ENCODE measurements around the gene CTAGE8. TPM values are rescaled to one million over a fixed set of nuclear protein-coding genes. Genes with fewer than 3 reads are reported as not detected.
A peak's percentile ranks its signal among the peaks of the same experiment; 100 is the strongest.
"Not testable (repeated sequence)": the region's sequence is repeated elsewhere in the genome, so short reads cannot be mapped to it uniquely, and the experiment has no call there.

The CTAGE8 gene, protein sequence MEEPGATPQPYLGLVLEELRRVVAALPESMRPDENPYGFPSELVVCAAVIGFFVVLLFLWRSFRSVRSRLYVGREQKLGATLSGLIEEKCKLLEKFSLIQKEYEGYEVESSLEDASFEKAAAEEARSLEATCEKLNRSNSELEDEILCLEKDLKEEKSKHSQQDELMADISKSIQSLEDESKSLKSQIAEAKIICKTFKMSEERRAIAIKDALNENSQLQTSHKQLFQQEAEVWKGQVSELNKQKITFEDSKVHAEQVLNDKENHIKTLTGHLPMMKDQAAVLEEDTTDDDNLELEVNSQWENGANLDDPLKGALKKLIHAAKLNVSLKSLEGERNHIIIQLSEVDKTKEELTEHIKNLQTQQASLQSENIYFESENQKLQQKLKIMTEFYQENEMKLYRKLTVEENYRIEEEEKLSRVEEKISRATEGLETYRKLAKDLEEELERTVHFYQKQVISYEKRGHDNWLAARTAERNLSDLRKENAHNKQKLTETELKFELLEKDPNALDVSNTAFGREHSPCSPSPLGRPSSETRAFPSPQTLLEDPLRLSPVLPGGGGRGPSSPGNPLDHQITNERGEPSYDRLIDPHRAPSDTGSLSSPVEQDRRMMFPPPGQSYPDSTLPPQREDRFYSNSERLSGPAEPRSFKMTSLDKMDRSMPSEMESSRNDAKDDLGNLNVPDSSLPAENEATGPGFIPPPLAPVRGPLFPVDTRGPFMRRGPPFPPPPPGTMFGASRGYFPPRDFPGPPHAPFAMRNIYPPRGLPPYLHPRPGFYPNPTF
- polyA plus RNA-seq, result not detected

DNA sequence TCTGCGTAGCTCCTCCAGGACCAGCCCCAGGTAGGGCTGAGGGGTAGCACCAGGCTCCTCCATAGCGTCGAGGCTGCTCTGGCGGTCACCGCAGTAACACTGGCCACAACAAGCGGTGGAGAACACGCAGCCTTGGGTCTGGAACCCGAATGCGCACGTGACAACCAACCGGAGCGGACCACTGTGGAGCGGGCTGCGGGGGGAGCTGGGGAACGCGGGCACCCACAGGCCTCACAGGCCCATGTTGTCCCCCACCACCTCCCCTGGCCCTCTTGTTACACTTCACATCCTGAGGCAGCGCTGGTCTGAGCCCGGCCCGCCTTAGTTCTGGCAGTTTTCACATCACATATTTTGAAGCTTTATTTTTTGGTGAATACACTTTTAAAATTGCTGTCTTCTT, at the start of gene CTAGE8:
CTAGE8 (minus strand) TSS at position 101 of the 400 bp plus-strand sequence; CDS start at position 63, 38 bp downstream.
- DNase-seq; H3K4me1 Mint-ChIP-seq; H3K27me3 Mint-ChIP-seq (ENCODE audit: low read depth in 3 of 3); H3K9me3 Mint-ChIP-seq; H3K4me3 Mint-ChIP-seq; H3K36me3 Mint-ChIP-seq; H3K27ac Mint-ChIP-seq: not testable (repeated sequence)

DNA sequence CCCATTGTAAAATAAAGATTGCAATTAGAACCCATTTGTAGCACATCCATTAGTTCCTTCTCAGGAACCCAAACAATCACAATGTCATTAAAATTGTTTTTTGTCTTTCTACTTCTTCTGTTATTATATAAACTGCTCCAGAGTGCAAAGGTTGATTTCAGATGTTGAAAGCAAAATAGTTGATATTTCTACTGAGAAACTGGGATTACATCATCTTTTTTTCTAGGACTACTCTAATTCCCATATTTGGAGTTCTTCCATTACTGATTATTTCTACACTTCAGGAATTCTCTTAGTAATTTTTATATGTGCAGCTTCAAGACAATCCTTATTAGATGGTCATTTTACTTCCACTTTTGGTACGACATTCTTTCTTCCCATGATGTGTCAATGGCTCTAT, 48.4 kb upstream of the CTAGE8 start:
- H3K27ac Mint-ChIP-seq; H3K9me3 Mint-ChIP-seq; H3K4me1 Mint-ChIP-seq; H3K27me3 Mint-ChIP-seq (ENCODE audit: low read depth in 3 of 3); H3K36me3 Mint-ChIP-seq; DNase-seq; H3K4me3 Mint-ChIP-seq: not testable (repeated sequence)

DNA sequence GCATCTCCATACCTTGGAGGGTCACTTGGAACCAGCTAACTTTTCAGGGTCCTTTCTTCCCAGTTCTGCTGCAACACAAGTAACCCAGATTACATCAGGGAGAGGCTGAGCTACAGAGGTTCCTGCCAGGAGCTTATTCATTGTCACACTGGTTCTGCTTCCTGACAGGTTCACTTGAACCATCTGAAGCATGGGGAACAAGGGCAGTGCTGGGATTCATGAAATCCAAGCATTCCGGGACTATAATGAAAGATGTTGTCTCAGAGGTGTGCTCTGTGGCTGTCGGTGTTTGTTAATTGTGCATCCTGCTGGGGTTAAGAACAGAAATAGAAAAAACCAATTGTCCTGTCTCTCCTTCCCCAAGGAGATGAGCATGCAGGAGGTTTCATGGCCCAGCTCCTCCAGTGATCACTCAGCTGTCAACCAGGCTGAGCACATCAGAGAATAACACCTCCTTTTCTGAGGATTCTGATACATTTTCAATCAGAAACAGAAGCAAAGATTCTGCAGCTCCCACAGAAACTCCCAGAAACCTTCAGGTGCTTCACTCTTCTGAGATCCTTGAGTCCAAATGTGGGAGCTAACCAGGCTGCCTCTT, 42.9 kb upstream of the CTAGE8 start, which contains the start of gene OR2A1:
OR2A1 (plus strand) TSS at position 548 of the 598 bp plus-strand sequence. CDS start 5,706 bp downstream, outside the sequence.
- H3K4me1 Mint-ChIP-seq; H3K27ac Mint-ChIP-seq; H3K27me3 Mint-ChIP-seq (ENCODE audit: low read depth in 3 of 3); H3K9me3 Mint-ChIP-seq; H3K4me3 Mint-ChIP-seq; DNase-seq; H3K36me3 Mint-ChIP-seq: not testable (repeated sequence)

DNA sequence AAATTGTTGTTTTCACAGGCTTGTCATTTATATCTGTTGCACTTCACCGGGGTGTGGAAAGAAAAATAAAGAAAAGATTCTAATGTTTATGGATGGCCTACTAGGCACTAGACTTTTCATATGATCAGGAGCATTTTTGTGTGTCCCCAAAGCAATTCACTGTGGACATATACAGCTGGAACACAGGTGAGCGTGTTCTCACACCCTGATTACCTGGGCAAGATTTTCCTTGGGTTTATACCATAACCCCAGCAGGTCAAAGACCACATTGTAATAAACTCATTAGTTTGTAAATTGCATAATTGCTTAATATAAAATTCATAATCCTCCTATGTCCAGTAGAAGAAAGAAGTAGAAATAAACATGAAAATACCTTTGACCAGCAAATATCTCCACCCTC, 42.1 kb upstream of the CTAGE8 start:
- not testable (repeated sequence) for H3K4me1 Mint-ChIP-seq; H3K36me3 Mint-ChIP-seq; H3K27ac Mint-ChIP-seq; H3K27me3 Mint-ChIP-seq (ENCODE audit: low read depth in 3 of 3); H3K4me3 Mint-ChIP-seq; H3K9me3 Mint-ChIP-seq; DNase-seq

DNA sequence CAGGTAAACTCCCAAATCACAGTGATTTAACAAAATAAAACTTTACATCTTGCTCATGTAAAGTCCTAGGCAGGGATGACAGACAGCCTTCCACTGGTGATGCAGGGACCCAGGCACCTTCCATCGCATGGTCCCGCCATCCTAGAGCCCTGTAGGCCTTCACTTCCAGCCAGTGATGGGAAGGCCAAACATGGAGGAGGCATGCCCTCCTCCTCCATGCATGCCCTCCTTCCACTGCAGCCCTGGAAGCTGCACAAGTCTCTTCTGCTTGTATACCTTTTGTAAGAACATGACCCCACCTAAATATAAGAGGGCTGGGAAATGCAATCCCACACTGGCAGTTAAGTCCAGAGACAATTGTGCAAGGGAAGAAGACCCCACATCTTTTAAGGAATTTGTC, 40.6 kb upstream of the CTAGE8 start:
- H3K36me3 Mint-ChIP-seq; H3K9me3 Mint-ChIP-seq; H3K4me1 Mint-ChIP-seq; H3K27me3 Mint-ChIP-seq (ENCODE audit: low read depth in 3 of 3); DNase-seq; H3K4me3 Mint-ChIP-seq; H3K27ac Mint-ChIP-seq: not testable (repeated sequence)

DNA sequence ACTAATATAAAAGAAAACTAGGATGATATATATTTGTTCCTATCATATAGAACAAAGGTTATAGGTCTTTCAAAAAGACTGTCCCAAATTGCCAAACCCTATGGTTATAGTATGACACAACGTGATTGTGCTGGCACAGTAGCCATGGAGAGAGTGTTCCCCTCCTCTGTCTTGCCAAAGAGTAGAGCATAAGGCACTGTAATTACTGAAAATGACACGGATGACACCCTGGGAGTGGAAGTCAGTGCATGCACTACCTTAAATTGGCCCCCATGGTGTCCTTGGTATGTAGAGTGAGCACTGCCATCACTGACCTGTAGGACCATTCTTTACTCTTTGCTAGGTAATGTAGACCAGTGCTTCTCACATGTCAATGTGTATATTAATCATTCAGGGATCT, 36.1 kb upstream of the CTAGE8 start:
- not testable (repeated sequence) for H3K4me3 Mint-ChIP-seq, H3K36me3 Mint-ChIP-seq

DNA sequence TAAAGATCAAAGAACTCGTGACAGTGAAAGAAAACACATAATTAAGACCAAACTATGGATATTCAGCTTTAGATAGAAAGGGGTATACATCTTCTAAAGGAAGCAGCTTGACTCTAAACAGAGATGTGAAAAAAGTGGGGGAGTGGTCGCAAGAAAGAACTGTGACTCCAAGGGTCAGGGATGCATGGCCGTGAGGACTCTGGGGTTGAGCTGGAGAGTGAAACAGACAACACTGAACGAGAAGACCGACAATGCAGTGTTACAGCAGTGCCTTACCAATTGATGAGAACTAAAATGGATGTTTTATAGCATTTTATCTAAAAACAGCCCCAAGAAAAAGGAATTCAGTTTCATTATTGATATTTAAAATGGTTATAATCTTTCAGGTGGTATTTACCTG, 34.5 kb upstream of the CTAGE8 start:
- not testable (repeated sequence) for H3K4me3 Mint-ChIP-seq; H3K9me3 Mint-ChIP-seq; H3K4me1 Mint-ChIP-seq; DNase-seq; H3K27me3 Mint-ChIP-seq (ENCODE audit: low read depth in 3 of 3); H3K27ac Mint-ChIP-seq; H3K36me3 Mint-ChIP-seq

More for the DNA sequence above, 36.1 kb upstream of the CTAGE8 start:
- DNase-seq; H3K9me3 Mint-ChIP-seq; H3K27ac Mint-ChIP-seq; H3K27me3 Mint-ChIP-seq (ENCODE audit: low read depth in 3 of 3); H3K4me1 Mint-ChIP-seq: not testable (repeated sequence)

DNA sequence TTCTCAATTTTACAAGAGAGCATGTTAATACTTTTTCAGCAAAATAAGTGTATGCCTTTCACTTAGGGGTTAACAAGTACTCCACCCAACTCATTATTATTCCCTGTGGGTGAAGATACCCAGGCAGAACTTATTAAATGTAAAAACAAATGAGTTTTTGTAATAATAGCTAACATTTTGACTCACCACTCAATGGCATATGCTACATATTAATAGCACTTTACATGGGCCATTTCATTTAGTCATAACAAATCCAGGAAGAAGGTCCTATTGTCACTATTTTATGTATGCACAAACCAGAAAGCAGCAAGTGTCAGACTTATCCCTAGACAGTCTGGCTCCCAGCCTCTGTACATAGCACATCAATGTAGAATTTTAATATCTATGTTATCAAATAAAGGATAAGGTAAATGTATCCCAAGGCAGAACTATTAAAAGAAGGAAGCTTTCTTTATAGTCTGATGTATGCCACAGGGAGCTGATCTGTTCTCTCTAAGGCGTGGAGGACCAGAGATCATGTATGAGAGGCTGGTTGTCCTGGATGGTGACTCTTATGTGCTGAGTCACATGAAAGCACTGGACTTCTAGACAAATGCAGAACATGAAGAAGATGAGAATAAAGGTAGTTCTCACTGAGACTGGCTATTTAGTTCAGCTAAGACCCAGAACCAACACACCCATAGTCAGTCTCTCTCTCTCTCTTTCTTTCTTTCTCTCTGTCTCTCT, 33.7 kb upstream of the CTAGE8 start:
- H3K4me1 Mint-ChIP-seq; H3K27me3 Mint-ChIP-seq (ENCODE audit: low read depth in 3 of 3); DNase-seq; H3K9me3 Mint-ChIP-seq; H3K27ac Mint-ChIP-seq; H3K4me3 Mint-ChIP-seq; H3K36me3 Mint-ChIP-seq: not testable (repeated sequence)

DNA sequence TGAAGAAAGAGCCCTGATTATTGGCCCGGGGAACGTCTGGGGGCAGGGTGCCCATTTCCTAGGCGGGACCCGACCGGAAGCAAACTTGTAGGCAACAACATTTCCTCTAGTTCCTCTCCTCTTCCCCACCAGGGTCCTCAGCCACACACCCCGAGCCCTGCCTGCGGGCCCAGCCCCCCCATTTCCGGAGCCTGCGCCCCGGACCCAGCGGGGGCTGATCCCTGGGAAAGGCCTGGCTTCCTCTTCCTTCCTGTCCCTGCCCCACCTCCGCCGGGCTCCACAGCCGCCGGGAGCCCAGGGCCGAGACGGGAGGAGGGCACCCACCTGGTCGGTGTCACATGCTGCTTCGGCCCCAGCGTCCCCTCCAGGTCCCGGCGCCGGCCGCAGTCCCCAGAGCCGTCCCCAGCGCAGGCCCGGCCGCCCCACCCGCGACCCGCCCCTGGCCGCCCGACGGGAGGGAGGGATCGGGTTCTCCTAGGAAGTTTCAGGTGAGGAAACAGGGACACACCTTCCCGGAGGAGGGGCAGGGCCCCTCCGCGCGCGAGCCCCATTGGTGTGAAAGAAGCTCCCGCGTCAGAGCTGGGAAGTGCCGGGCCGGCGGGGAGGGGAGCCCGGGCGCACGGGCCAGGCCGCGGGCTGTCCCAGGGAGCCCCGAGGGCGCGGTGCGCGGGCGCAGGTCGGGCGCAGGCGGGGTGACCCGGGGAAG, 24.9 kb upstream of the CTAGE8 start:
- not testable (repeated sequence) for H3K27me3 Mint-ChIP-seq (ENCODE audit: low read depth in 3 of 3); H3K4me1 Mint-ChIP-seq; H3K4me3 Mint-ChIP-seq; H3K36me3 Mint-ChIP-seq; DNase-seq; H3K27ac Mint-ChIP-seq; H3K9me3 Mint-ChIP-seq

DNA sequence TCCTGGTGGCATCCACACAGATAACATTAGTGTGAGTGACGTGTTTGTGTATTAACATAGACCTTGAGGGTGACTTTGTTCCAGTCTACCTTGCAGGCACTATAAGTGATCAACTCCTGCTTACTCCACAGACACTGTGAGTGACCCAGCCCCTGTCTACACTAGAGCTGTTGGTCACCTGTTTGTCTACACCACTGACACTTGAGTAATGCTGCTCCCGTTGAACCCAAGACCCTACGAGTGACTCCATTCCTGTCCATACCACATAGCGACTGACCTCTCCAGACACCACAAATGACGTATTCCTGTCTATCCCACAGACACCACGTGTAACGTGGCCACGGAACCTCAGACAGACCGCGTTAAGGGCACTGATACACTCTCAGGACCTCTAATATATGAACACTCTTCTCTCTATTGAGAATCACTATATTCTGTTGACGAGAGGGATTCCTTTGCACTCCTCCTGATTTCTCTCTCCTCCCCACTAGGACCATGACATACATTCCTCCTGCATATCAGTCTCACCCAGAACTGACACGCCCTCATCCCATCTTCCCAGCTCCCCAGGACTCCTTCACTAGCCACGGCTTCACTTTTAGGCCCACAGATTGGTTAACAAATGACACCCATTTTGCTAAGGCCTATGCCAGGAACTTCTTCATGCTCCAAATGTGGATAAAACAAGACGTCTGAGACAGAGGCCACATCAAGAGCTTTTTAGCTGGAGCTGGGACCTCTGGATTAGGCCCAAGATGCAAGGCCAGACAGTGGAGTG, 23.5 kb upstream of the CTAGE8 start:
- not testable (repeated sequence) for H3K4me1 Mint-ChIP-seq; H3K27me3 Mint-ChIP-seq (ENCODE audit: low read depth in 3 of 3); H3K9me3 Mint-ChIP-seq; H3K27ac Mint-ChIP-seq; DNase-seq; H3K36me3 Mint-ChIP-seq
- H3K4me3 Mint-ChIP-seq, result peak overlapping the region in 1 of 5 donors; percentile 43

DNA sequence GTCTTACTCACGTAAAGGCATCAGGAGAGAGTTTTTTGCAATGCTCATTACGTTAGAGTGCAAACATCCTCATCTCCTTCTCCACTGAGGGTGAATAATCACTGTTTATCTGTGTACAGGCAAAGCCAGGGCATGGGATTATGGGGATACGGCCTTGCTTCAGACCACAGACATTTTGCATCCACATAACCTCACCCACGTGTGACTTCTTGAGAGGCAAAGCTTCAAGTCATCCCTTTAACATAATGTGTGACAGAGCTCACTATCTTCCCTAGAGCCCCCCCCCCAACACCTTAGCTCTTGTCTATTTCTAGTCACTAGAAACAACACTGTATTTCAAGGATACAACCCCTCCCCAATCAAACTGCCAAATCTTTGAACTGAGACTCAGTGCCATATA, 22.5 kb upstream of the CTAGE8 start:
- H3K36me3 Mint-ChIP-seq; H3K9me3 Mint-ChIP-seq; H3K27ac Mint-ChIP-seq; DNase-seq; H3K4me3 Mint-ChIP-seq; H3K27me3 Mint-ChIP-seq (ENCODE audit: low read depth in 3 of 3); H3K4me1 Mint-ChIP-seq: not testable (repeated sequence)

DNA sequence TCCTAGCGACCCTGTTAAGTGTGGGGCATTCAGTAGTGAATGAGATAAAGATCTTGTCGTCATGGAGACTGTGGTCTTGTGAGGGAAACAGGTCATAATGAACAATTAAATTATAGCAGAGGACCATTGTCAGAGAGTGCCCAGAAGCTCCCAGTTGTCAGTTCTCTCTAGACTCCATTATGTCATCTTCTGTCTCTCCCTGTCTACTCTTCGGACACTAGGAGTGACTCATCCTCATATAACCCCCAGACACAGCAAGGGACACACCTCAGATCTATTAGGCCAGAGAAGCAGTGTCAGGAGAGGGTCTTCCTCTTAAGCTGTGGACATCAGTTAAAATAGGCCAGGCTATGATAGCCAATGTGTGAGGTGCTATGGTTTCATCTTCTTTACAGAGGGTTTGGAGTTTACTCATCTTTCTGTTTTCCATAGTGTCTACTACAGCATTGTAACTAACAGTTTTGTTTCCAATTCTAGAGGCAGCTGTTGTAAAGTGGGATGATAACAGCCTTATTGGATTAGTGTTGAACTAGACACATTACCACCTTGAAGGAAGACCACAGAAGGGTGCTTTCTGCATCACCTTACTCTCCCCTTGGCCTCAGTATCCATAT, 18.2 kb upstream of the CTAGE8 start:
- H3K27me3 Mint-ChIP-seq (ENCODE audit: low read depth in 3 of 3); H3K36me3 Mint-ChIP-seq; H3K9me3 Mint-ChIP-seq; H3K27ac Mint-ChIP-seq; H3K4me3 Mint-ChIP-seq; DNase-seq; H3K4me1 Mint-ChIP-seq: not testable (repeated sequence)

DNA sequence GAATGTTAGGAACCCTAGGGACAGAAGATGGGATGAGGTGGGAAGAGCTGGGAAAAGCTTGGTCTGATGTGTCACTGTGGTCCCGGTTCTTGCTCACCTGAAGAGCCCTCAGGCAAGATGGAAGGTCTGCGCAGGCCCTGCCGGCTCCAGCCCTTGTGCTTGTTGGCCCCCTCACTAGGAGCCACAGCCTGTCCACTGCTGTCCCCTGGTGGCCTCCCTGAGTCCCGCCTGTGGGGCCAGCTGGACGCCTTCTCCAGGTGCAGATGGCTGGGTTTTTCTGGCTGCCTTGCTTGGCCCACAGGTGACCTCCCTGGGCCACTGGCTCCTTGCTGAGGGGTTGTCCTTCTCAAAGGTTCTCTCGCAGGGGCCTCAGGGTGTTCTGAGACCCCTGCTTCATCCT, 14.6 kb upstream of the CTAGE8 start:
- not testable (repeated sequence) for H3K4me3 Mint-ChIP-seq; H3K4me1 Mint-ChIP-seq; DNase-seq; H3K9me3 Mint-ChIP-seq; H3K27ac Mint-ChIP-seq; H3K36me3 Mint-ChIP-seq; H3K27me3 Mint-ChIP-seq (ENCODE audit: low read depth in 3 of 3)
